Calu3 (cell line): ENCODE data around the gene FTCD. TPM values are rescaled to one million over a fixed set of nuclear protein-coding genes. Genes with fewer than 3 reads are reported as not detected.

Experiments used
- BruUV-seq: library from RNA; stranded (reverse); fragments of 400-500 nt; replicated peaks from 2 replicates; lab custom pipeline; 2021; lab: Mats Ljungman, UMichigan
- CTCF ChIA-PET: fragments of 300-600 bp; sonication (Branson Sonifier 250); formaldehyde crosslinking; loops from one replicate; lab custom pipeline; 2022; ENCODE audit warnings: antibody characterized with exemption; lab: Charles Lee
- DNase-seq: peaks from one replicate; pipeline ENCODE4 v3.0.0; 2022
- H3K27ac Mint-ChIP-seq: one replicate; pipeline ENCODE4 v1.8.0; 2022; ENCODE audit warnings: mixed read lengths; ENCODE audit not compliant: unreplicated experiment
- H3K27me3 Mint-ChIP-seq: one replicate; pipeline ENCODE4 v1.8.0; 2022; ENCODE audit warnings: mixed read lengths; ENCODE audit not compliant: unreplicated experiment
- H3K36me3 Mint-ChIP-seq: one replicate; pipeline ENCODE4 v1.8.0; 2022; ENCODE audit warnings: mild to moderate bottlenecking, moderate library complexity, mixed read lengths; ENCODE audit not compliant: insufficient read depth, unreplicated experiment
- H3K4me1 Mint-ChIP-seq: one replicate; pipeline ENCODE4 v1.8.0; 2022; ENCODE audit warnings: mild to moderate bottlenecking, low read depth, mixed read lengths; ENCODE audit not compliant: unreplicated experiment
- H3K4me3 Mint-ChIP-seq: one replicate; pipeline ENCODE4 v1.8.0; 2022; ENCODE audit warnings: mild to moderate bottlenecking, low read depth, moderate library complexity, mixed read lengths; ENCODE audit not compliant: unreplicated experiment
- H3K9me3 Mint-ChIP-seq: one replicate; pipeline ENCODE4 v1.8.0; 2022; ENCODE audit warnings: low read depth, mixed read lengths; ENCODE audit not compliant: unreplicated experiment
- intact Hi-C: fragments of 100-400 bp; cut with micrococcal nuclease; formaldehyde crosslinking; loops from one replicate; pipeline ENCODE4 v1.10.0; 2022; ENCODE audit not compliant: unreplicated experiment
- total RNA-seq: library from RNA; stranded (reverse); gene quantifications from 2 replicates; pipeline ENCODE4 v1.2.3, GENCODE V29; 2022
- TF ChIP-seq, protein P1 (sequence below): fragments of 200-600 bp; IDR thresholded peaks from one replicate; pipeline ENCODE4 v1.8.0; 2022; ENCODE audit warnings: antibody characterized with exemption; ENCODE audit not compliant: unreplicated experiment

Gene FTCD
- total RNA-seq, 1 experiment from 2014 or later = 0.31 TPM

DNA sequence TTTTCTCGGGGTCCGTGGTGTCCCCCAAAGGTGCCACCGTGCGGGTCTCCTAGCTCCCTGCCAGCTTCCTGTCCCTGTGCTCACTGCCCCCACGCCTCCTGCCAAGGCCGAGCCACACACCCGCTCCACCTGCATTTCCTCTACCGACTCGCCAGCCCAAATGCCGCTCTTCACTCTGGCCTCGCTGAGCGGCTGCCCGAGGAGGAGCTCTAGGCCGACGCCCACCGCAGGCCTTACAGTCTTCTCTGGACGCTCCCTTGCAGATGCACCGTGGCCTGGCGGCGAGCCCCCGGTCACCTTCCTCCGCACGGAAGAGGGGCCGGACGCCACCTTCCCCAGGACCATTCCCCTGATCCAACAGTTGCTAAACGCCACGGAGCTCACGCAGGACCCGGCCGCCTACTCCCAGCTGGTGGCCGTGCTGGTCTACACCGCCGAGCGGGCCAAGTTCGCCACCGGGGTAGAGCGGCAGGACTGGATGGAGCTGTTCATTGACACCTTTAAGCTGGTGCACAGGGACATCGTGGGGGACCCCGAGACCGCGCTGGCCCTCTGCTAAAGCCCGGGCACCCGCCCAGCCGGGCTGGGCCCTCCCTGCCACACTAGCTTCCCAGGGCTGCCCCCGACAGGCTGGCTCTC is 26.3 kb downstream of the FTCD start:
- TF ChIP-seq, protein P1, sequence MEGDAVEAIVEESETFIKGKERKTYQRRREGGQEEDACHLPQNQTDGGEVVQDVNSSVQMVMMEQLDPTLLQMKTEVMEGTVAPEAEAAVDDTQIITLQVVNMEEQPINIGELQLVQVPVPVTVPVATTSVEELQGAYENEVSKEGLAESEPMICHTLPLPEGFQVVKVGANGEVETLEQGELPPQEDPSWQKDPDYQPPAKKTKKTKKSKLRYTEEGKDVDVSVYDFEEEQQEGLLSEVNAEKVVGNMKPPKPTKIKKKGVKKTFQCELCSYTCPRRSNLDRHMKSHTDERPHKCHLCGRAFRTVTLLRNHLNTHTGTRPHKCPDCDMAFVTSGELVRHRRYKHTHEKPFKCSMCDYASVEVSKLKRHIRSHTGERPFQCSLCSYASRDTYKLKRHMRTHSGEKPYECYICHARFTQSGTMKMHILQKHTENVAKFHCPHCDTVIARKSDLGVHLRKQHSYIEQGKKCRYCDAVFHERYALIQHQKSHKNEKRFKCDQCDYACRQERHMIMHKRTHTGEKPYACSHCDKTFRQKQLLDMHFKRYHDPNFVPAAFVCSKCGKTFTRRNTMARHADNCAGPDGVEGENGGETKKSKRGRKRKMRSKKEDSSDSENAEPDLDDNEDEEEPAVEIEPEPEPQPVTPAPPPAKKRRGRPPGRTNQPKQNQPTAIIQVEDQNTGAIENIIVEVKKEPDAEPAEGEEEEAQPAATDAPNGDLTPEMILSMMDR = no peak
- H3K4me1 Mint-ChIP-seq = no peaks in the 10 kb centered on the region
- H3K27me3 Mint-ChIP-seq = no peaks in the 10 kb centered on the region
- H3K9me3 Mint-ChIP-seq = no peaks in the 10 kb centered on the region
- no peak overlapping the region for H3K27ac Mint-ChIP-seq
- intact Hi-C loops = no loop called here
- no peak overlapping the region for H3K4me3 Mint-ChIP-seq
- no TSS peak for BruUV-seq
- peaks cover 3% of the 10 kb centered on the region for H3K36me3 Mint-ChIP-seq
- DNase-seq = no peak
- CTCF ChIA-PET = no interaction called here

DNA sequence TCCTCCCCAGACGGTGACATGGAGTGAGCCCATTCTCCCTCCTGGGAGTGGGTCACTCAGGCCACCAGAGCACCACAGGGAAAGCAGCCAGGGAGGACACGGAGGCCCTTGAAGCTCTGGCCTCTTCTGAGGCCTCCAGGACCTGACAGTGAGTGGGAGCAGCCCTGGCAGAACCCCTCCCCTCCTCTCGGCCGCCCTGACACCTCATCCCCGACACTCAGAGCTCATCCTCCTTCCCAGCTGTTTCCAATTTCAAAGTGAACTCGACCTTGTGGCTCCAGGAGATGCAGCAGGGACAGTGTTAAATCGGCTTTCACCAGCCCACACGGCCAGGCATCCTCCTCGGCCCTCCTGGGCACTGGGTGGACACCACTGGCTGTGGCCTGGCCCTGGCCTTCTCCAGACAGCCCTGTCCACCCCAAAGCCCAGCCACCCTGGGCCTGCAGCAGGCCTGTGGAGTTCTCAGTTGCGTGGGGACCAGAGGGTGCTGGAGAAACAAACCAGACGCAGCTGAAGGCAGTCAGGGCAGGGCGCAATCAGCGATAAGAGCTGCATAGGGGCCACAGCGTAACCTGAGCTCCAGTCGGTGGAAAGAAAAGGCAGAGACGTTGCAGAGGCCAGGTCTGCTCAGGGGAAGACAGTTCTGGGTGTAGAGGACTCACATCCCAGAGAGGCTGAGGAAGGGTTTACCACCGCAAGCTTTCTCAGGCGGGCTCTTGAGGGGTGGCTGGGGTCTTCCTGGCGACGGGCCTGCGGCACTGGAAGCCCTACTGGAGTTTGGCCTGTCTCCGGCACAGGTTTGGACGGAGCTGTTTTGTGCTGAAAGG is 27.1 kb downstream of the FTCD start:
- H3K36me3 Mint-ChIP-seq = peaks cover 3% of the 10 kb centered on the region

DNA sequence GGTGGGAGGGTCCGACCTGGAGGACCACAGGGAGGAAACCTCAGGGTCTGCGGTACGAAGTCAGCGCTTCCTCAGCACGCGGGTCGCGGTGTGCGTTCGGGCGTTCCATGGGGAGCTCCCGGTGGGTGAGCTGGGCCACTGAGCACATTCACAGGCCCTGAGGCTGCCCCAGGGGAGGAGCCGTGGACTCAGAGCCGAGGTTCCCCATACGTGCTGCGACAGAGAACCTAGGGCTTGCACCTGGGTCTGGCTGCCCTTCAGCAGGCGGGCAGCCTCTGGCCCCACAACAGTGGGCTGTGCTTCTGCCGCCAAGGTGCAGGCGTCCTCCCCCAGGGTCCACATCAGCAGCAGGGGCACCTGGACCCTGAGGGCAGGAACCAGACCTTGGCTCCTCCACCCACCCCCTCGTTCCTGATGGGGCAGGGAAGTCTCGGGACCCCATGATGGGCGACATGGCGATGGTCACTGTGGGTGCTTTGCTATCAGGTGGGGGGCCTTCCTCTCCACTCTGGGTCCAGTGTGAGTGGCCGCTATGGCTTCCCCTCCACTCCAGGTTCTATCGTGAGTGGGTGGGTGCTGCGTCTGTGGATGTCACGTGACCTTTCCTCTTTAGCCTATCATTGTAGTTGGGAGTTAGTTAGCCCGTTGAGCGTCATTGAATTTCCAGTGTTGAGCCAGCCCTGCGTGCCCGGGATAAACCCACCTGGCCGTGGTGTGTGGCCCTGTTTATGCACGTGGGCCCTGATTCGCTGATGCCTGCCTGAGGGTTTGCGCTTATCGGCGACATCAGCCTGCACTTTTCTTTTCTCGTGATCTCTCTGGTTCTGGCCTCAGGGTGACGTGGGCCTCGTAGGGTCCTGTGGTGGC is 27.9 kb downstream of the FTCD start:
- intact Hi-C loops = no loop called here
- no TSS peak for BruUV-seq
- Mint-ChIP-seq H3K27me3 (no peaks in the 10 kb centered on the region), H3K36me3 (peaks cover 3% of the 10 kb centered on the region), H3K9me3 (peaks cover 3% of the 10 kb centered on the region), H3K27ac (no peak overlapping the region), H3K4me3 (no peak overlapping the region), H3K4me1 (no peaks in the 10 kb centered on the region)
- no peak for DNase-seq
- CTCF ChIA-PET = no interaction called here
- TF ChIP-seq, protein P1 = no peak

More for the DNA sequence above, 27.1 kb downstream of the FTCD start:
- TF ChIP-seq, protein P1 = no peak
- Mint-ChIP-seq H3K27ac (no peak overlapping the region), H3K9me3 (peaks cover 2% of the 10 kb centered on the region), H3K4me3 (no peak overlapping the region), H3K4me1 (no peaks in the 10 kb centered on the region), H3K27me3 (no peaks in the 10 kb centered on the region)
- DNase-seq = no peak
- intact Hi-C loops = no loop called here
- no TSS peak for BruUV-seq
- CTCF ChIA-PET = no interaction called here

DNA sequence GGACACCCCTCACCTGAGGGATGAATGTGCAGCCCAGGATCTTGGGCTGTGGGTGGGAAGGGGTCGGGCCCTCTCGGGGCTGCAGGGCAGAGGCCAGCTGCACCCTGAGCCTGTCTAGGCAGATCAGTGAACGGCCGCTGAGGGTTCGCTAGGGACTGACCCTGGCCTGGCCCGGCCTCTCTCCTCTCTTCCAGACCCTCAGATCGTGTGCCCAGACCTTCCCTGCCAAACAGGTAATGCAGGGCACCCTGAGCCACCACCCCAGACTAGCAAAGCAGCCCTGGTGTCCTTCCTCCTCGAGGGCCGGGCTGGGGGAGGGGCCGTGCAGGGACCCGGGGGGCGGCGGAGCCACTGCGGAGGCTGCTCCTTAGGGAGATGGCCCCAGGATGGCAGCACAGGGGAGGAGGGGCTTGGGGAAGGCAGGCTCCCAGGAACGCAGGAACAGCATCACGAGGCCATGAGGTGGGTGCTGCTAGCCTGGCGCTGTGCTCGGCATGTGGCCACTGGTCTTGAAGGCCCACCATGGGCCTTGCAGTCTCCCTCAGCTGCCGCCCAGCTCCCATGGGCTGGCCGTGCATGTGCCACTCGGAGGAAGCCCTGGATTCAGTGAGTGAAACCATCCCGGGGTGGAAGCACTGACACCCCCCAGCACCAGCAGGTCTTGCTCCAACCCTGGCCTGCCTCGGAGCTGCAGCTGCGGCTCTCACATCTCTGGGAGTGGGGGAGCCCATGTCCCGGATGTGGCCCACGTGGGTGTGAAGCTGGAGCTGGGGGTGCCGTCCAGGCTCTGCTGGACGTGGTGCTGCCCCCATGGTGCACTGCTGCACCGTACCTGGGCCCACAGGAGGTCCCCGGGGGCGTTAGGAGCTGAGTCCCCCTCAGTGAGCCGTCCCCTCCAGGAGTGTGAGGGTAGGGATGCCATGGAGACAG is 28.8 kb downstream of the FTCD start:
- Mint-ChIP-seq H3K4me3 (no peak overlapping the region), H3K27ac (no peak overlapping the region), H3K9me3 (peaks cover 3% of the 10 kb centered on the region), H3K27me3 (no peaks in the 10 kb centered on the region), H3K4me1 (no peaks in the 10 kb centered on the region), H3K36me3 (peaks cover 3% of the 10 kb centered on the region)
- DNase-seq = no peak
- BruUV-seq = no TSS peak
- TF ChIP-seq, protein P1 = no peak
- CTCF ChIA-PET = no interaction called here
- intact Hi-C loops = no loop called here
